Prostate gland (tissue), 2 donors: ENCODE measurements around the gene SNX33. TPM values are rescaled to one million over a fixed set of nuclear protein-coding genes. Genes with fewer than 3 reads are reported as not detected.
"Not testable (repeated sequence)": the region's sequence is repeated elsewhere in the genome, so short reads cannot be mapped to it uniquely, and the experiment has no call there.

ENCODE experiments used
- DNase-seq: peaks from one replicate; pipeline ENCODE4 v3.0.0-alpha.2; 2019; ENCODE audit warnings: low spot score
- H3K27ac ChIP-seq, 2 donors: fragments of 200-600 bp; sonication (generic); 2 replicates each; pipeline ENCODE4 v1.5.1; 2017 to 2019
- H3K27me3 ChIP-seq: fragments of 200-600 bp; sonication (generic); replicated peaks from 2 replicates; pipeline ENCODE4 v1.5.1; 2019; ENCODE audit not compliant: insufficient read depth
- H3K36me3 ChIP-seq, 2 donors: fragments of 200-600 bp; sonication (generic); 1 replicate in 1 of 2; 2 replicates in 1 of 2; pipeline versions ENCODE4 v1.5.1 to v1.8.1; 2017 to 2019
- H3K4me1 ChIP-seq: fragments of 200-600 bp; sonication (generic); replicated peaks from 2 replicates; pipeline ENCODE4 v1.5.1; 2019
- H3K4me3 ChIP-seq, 2 donors: fragments of 200-600 bp; sonication (generic); 2 replicates each; pipeline ENCODE4 v1.5.1; 2017 to 2019
- H3K9me3 ChIP-seq: fragments of 200-600 bp; sonication (generic); 2 replicates; pipeline ENCODE4 v1.5.1; 2017
- POLR2A ChIP-seq: fragments of 450-650 bp; IDR thresholded peaks from one replicate; pipeline ENCODE4 v1.6.1; 2016; ENCODE audit warnings: antibody characterized with exemption, mild to moderate bottlenecking
- POLR2AphosphoS5 ChIP-seq: sonication (generic); formaldehyde crosslinking; IDR thresholded peaks from one replicate; pipeline ENCODE4 v1.6.1; 2017; ENCODE audit warnings: antibody characterized with exemption
- WGBS: methylation state at CpG from one replicate; pipeline ENCODE4 v1.1.5; 2018; 5-methylcytosine and 5-hydroxymethylcytosine counted together
- intact Hi-C: fragments of 100-400 bp; cut with DNase I; formaldehyde crosslinking; loops from one replicate; pipeline ENCODE4 v1.14.2; 2022
- total RNA-seq, 2 donors: library from RNA; depleted of rRNA; stranded (reverse); fragments of >200 nt; gene quantifications; one replicate each; pipeline ENCODE4 v1.1.0, GENCODE V29; 2016
- TF ChIP-seq, protein P1 (sequence below), 4 experiments: fragments of 200-600 bp in 2 of 4; fragments of 450-650 bp in 2 of 4; sonication (generic) in 2 of 4; IDR thresholded peaks; 1 replicate in 3 of 4; 2 replicates in 1 of 4; pipeline ENCODE4 v1.5.1; 2016 to 2019; ENCODE audit warnings: antibody characterized with exemption in 4 of 4, mild to moderate bottlenecking in 2 of 4, moderate library complexity in 2 of 4

SNX33 gene
- total RNA-seq, 2 donors from 2014 or later, result 23.6 to 25.6 TPM

- WGBS, result 88% methylated on average over 10 of the region's 10 CpGs
- intact Hi-C loops, result loop anchor here (5.0 kb wide), 2 partner anchors 48 to 118 kb away; no protein-coding TSS in a partner anchor
These were observed 36.9 kb downstream of the SNX33 start for GRCh38 chr15:75684648-75685047.

DNA sequence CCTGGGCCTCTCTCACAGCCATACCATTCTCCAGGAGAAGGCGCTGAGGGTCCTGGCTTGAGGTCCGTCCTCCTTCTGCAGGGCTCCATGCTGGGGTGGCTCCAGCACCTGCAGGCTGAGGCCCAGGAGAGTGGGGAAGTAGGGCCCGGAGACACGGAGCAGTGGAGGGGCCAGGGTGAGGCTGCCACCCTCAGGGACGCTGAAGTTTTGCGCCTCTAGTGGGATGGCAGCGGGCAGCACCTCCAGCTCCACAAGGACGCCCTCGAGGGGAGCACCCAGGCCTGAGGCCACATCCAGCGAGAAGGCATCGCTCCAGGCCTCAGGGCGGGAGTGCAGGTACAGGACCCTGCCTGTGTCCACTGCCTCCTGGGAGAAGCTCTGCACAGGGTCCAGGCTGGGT lies 37.5 kb downstream of the SNX33 start:
- Histone ChIP-seq H3K27me3 (no peaks in the 10 kb centered on the region), H3K36me3 (no peaks in the 10 kb centered on the region), H3K9me3 (no peaks in the 10 kb centered on the region), H3K27ac (no peak overlapping the region), H3K4me3 (no peak overlapping the region), H3K4me1 (no peaks in the 10 kb centered on the region)
- WGBS, result 86% methylated on average over 11 of the region's 12 CpGs
- TF ChIP-seq POLR2A, result no peak
- TF ChIP-seq POLR2AphosphoS5, result no peak
- TF ChIP-seq, protein P1, sequence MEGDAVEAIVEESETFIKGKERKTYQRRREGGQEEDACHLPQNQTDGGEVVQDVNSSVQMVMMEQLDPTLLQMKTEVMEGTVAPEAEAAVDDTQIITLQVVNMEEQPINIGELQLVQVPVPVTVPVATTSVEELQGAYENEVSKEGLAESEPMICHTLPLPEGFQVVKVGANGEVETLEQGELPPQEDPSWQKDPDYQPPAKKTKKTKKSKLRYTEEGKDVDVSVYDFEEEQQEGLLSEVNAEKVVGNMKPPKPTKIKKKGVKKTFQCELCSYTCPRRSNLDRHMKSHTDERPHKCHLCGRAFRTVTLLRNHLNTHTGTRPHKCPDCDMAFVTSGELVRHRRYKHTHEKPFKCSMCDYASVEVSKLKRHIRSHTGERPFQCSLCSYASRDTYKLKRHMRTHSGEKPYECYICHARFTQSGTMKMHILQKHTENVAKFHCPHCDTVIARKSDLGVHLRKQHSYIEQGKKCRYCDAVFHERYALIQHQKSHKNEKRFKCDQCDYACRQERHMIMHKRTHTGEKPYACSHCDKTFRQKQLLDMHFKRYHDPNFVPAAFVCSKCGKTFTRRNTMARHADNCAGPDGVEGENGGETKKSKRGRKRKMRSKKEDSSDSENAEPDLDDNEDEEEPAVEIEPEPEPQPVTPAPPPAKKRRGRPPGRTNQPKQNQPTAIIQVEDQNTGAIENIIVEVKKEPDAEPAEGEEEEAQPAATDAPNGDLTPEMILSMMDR (IDR thresholded peaks at IDR 0.05), result no peak
- intact Hi-C loops, result loop anchor here (5.0 kb wide), 2 partner anchors 47 to 117 kb away; no protein-coding TSS in a partner anchor
- DNase-seq, result no peak

More at GRCh38 chr15:75684648-75685047, 36.9 kb downstream of the SNX33 start:
- Histone ChIP-seq H3K4me3 (no peak overlapping the region), H3K9me3 (no peaks in the 10 kb centered on the region), H3K36me3 (no peaks in the 10 kb centered on the region), H3K27ac (no peak overlapping the region), H3K4me1 (no peaks in the 10 kb centered on the region), H3K27me3 (no peaks in the 10 kb centered on the region)
- no peak for DNase-seq
- TF ChIP-seq, protein P1 (IDR thresholded peaks at IDR 0.05), result no peak
- no peak for TF ChIP-seq POLR2AphosphoS5
- TF ChIP-seq POLR2A, result no peak

- not testable (repeated sequence) for H3K4me1 ChIP-seq, H3K36me3 ChIP-seq, H3K27me3 ChIP-seq, H3K27ac ChIP-seq, H3K4me3 ChIP-seq, H3K9me3 ChIP-seq
- DNase-seq, result peak; percentile 69
- TF ChIP-seq, protein P1 (IDR thresholded peaks at IDR 0.05), result peak; percentile 32 to 89 (median 70)
- WGBS, result 36% methylated on average over 14 of the region's 14 CpGs
- intact Hi-C loops, result loop anchor here (5.0 kb wide), 2 partner anchors 46 to 116 kb away; no protein-coding TSS in a partner anchor
These were observed 38.5 kb downstream of the SNX33 start for GRCh38 chr15:75686212-75686642.

GRCh38 chr15:75687486-75688277 lies 40.0 kb downstream of the SNX33 start:
- intact Hi-C loops, result loop anchor here (5.0 kb wide), 2 partner anchors 45 to 115 kb away; no protein-coding TSS in a partner anchor
- Histone ChIP-seq H3K4me1 (no peaks in the 10 kb centered on the region), H3K36me3 (no peaks in the 10 kb centered on the region), H3K9me3 (no peaks in the 10 kb centered on the region), H3K27ac (no peak overlapping the region), H3K4me3 (no peak overlapping the region), H3K27me3 (no peaks in the 10 kb centered on the region)
- DNase-seq, result no peak
- TF ChIP-seq POLR2AphosphoS5 (no peak), POLR2A (no peak)
- TF ChIP-seq, protein P1 (IDR thresholded peaks at IDR 0.05), result no peak
- 95% methylated on average over 34 of the region's 44 CpGs for WGBS

DNA sequence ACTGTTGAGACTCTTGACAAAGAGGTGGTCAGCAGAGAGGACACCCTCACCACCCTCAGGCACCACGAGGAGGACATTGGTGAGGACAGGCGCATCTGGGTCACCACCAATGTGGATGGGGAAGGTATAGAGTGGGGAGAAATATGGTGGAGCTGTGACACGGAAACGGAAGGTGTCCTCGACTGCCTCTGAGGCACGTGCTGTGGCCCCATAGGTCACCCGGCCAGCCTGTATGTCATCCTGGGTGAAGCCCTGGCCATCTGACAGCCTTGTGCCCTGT lies 40.5 kb downstream of the SNX33 start:
- no peaks in the 10 kb centered on the region for H3K27me3 ChIP-seq
- no peaks in the 10 kb centered on the region for H3K36me3 ChIP-seq
- H3K4me1 ChIP-seq, result no peaks in the 10 kb centered on the region
- no peak overlapping the region for H3K4me3 ChIP-seq
- H3K9me3 ChIP-seq, result no peaks in the 10 kb centered on the region
- no peak overlapping the region for H3K27ac ChIP-seq
- intact Hi-C loops, result loop anchor here (5.0 kb wide), 2 partner anchors 44 to 114 kb away; no protein-coding TSS in a partner anchor
- WGBS, result 91% methylated on average over 7 of the region's 7 CpGs
- TF ChIP-seq POLR2A (no peak), POLR2AphosphoS5 (no peak)
- TF ChIP-seq, protein P1 (IDR thresholded peaks at IDR 0.05), result no peak
- DNase-seq, result no peak
